ENCODE data around the gene PARD3. TPM values are rescaled to one million over a fixed set of nuclear protein-coding genes. Genes with fewer than 3 reads are reported as not detected.

The PARD3 gene
- polyA plus RNA-seq, 3 donors = 0.51 TPM; not detected in 2

DNA sequence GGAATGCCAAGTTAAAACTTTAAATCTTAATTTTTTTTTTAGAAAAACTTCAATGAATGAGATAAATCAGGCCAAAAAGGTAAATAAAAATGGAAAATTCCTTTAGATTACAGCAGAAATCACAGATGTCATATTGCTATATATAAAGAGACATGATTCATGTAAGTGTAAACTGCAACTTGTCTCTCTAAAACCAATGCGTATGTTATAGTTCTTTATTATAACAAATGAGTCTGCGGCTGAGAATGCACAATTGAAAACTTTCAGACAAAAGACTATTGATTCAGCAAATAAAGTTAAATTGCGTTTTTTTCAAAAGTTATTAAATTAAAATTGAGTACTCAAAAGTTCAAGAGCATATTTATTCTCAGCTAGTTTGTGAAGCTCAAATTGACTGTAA lies 425.3 kb downstream of the PARD3 start:
- no peaks in the 10 kb centered on the region for H4K20me1 ChIP-seq (ENCODE audit: insufficient read depth, low read length)
- intact Hi-C loops (cut with micrococcal nuclease) = no loop called here
- H3K4me3 Mint-ChIP-seq = no peak overlapping the region
- H3K27ac Mint-ChIP-seq = no peak overlapping the region
- WGBS (ENCODE audit: insufficient coverage) = no CpG with 5 or more reads among the region's 3 CpGs
- no peaks in the 10 kb centered on the region for H3K27me3 ChIP-seq (ENCODE audit: control insufficient read depth in 2 of 2, insufficient read depth in 2 of 2, low read length in 2 of 2)
- no peak overlapping the region for H3K27ac ChIP-seq (ENCODE audit: low read depth in 1 of 2, low read length in 2 of 2)
- H3K36me3 Mint-ChIP-seq = no peaks in the 10 kb centered on the region
- H3K9me3 ChIP-seq (replicated peaks in 1 of 2; ENCODE audit: control insufficient read depth in 1 of 2, insufficient read depth in 1 of 2, low read length in 2 of 2) = no peaks in the 10 kb centered on the region
- no peak overlapping the region for H3K9ac ChIP-seq (ENCODE audit: insufficient read depth, low read length, poor library complexity, severe bottlenecking)
- H3K4me3 ChIP-seq (replicated peaks in 1 of 3; ENCODE audit: low read depth in 2 of 3, low read length in 3 of 3) = no peak overlapping the region
- no peaks in the 10 kb centered on the region for H3K79me2 ChIP-seq (ENCODE audit: insufficient read depth, low read length)
- H3K4me1 Mint-ChIP-seq = no peaks in the 10 kb centered on the region
- H3K9me3 Mint-ChIP-seq = no peaks in the 10 kb centered on the region
- no peak for DNase-seq
- no peak overlapping the region for H3K4me2 ChIP-seq (replicated peaks; ENCODE audit: extremely low read depth, low read length, poor library complexity, severe bottlenecking)
- H2AFZ ChIP-seq (ENCODE audit: insufficient read depth, low read depth, low read length, poor library complexity, severe bottlenecking) = no peak overlapping the region
- no peaks in the 10 kb centered on the region for H3K4me1 ChIP-seq (ENCODE audit: control insufficient read depth in 1 of 2, insufficient read depth in 2 of 2, low read length in 2 of 2)
- no peaks in the 10 kb centered on the region for H3K36me3 ChIP-seq (replicated peaks in 1 of 2; ENCODE audit: control insufficient read depth in 1 of 2, insufficient read depth in 2 of 2, low read length in 2 of 2)
- TF ChIP-seq, protein P1, sequence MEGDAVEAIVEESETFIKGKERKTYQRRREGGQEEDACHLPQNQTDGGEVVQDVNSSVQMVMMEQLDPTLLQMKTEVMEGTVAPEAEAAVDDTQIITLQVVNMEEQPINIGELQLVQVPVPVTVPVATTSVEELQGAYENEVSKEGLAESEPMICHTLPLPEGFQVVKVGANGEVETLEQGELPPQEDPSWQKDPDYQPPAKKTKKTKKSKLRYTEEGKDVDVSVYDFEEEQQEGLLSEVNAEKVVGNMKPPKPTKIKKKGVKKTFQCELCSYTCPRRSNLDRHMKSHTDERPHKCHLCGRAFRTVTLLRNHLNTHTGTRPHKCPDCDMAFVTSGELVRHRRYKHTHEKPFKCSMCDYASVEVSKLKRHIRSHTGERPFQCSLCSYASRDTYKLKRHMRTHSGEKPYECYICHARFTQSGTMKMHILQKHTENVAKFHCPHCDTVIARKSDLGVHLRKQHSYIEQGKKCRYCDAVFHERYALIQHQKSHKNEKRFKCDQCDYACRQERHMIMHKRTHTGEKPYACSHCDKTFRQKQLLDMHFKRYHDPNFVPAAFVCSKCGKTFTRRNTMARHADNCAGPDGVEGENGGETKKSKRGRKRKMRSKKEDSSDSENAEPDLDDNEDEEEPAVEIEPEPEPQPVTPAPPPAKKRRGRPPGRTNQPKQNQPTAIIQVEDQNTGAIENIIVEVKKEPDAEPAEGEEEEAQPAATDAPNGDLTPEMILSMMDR (IDR thresholded peaks at IDR 0.05) = no peak
- no peaks in the 10 kb centered on the region for H3K27me3 Mint-ChIP-seq (ENCODE audit: low read depth in 3 of 3)

DNA sequence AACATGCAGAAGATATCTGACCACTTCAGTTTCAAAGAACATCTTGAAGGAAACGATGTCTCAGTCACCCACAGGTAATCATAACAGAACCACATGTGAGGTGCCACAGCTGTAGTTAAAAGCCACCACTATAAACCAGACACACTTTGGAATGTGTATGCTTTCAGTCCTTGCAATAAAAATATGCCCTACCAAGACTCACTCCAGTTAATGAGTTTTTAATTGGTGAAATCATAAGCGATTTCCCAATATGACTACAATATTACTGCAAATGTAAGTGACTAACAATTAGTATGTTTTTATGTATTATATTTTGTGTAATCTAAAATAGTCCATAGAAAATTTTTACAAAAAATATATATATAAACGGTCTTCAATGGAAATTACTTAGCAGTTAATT lies 428.2 kb downstream of the PARD3 start:
- DNase-seq = no peak

More for the DNA sequence above, 428.2 kb downstream of the PARD3 start:
- Histone ChIP-seq H4K20me1 (ENCODE audit: insufficient read depth, low read length) (no peaks in the 10 kb centered on the region), H3K27me3 (ENCODE audit: control insufficient read depth in 2 of 2, insufficient read depth in 2 of 2, low read length in 2 of 2) (no peaks in the 10 kb centered on the region), H3K4me2 (replicated peaks; ENCODE audit: extremely low read depth, low read length, poor library complexity, severe bottlenecking) (no peak overlapping the region), H3K79me2 (ENCODE audit: insufficient read depth, low read length) (no peaks in the 10 kb centered on the region), H3K36me3 (replicated peaks in 1 of 2; ENCODE audit: control insufficient read depth in 1 of 2, insufficient read depth in 2 of 2, low read length in 2 of 2) (no peaks in the 10 kb centered on the region), H3K9me3 (replicated peaks in 1 of 2; ENCODE audit: control insufficient read depth in 1 of 2, insufficient read depth in 1 of 2, low read length in 2 of 2) (no peaks in the 10 kb centered on the region), H3K9ac (ENCODE audit: insufficient read depth, low read length, poor library complexity, severe bottlenecking) (no peak overlapping the region), H3K27ac (ENCODE audit: low read depth in 1 of 2, low read length in 2 of 2) (no peak overlapping the region), H2AFZ (ENCODE audit: insufficient read depth, low read depth, low read length, poor library complexity, severe bottlenecking) (no peak overlapping the region), H3K4me1 (ENCODE audit: control insufficient read depth in 1 of 2, insufficient read depth in 2 of 2, low read length in 2 of 2) (no peaks in the 10 kb centered on the region), H3K4me3 (replicated peaks in 1 of 3; ENCODE audit: low read depth in 2 of 3, low read length in 3 of 3) (no peak overlapping the region)
- Mint-ChIP-seq H3K4me3 (no peak overlapping the region), H3K27ac (no peak overlapping the region), H3K9me3 (no peaks in the 10 kb centered on the region), H3K27me3 (ENCODE audit: low read depth in 3 of 3) (no peaks in the 10 kb centered on the region), H3K36me3 (no peaks in the 10 kb centered on the region), H3K4me1 (no peaks in the 10 kb centered on the region)
- TF ChIP-seq, protein P1 (IDR thresholded peaks at IDR 0.05) = no peak
- WGBS (ENCODE audit: insufficient coverage) = 100% methylated on average over 1 of the region's 3 CpGs
- intact Hi-C loops (cut with micrococcal nuclease) = no loop called here

Data from CD14-positive monocyte (primary cell).